H1 (cell line): Measurements from ENCODE around the gene CD14. TPM values are rescaled to one million over a fixed set of nuclear protein-coding genes. Genes with fewer than 3 reads are reported as not detected.

Experiments used
- CHD7 ChIP-seq: fragments of 300-600 bp; sonication (generic); IDR thresholded peaks from 2 replicates; pipeline ENCODE4 v1.7.1; 2012; ENCODE audit warnings: low read length, moderate library complexity, mild to moderate bottlenecking, inconsistent platforms; ENCODE audit not compliant: insufficient replicate concordance
- polyA plus RNA-seq, 7 experiments: library from polyadenylated mRNA; depleted of rRNA in 3 of 7; stranded (reverse) in 5 of 7; unstranded in 2 of 7; fragments of >200 nt in 5 of 7; fragments of 200-250 nt in 2 of 7; gene quantifications; 1 replicate in 5 of 7; 2 replicates in 1 of 7; 4 replicates in 1 of 7; pipeline versions ENCODE4 v1.2.1 to v1.2.3, GENCODE V29; 2011 to 2013; ENCODE audit warnings: missing spikeins in 2 of 7, mixed read lengths in 2 of 7
- total RNA-seq: library from RNA; stranded (reverse); fragmentation: NEBNext Ultra II Directional; extraction: Animal tissue kit (Norgen Biotek cat#: 25700); gene quantifications from 2 replicates; pipeline ENCODE4 v1.2.1, GENCODE V29; 2021

CD14 gene
- total and polyA plus RNA-seq, 2 of the 8 experiments (the other 6 are each of a cell fraction or from before 2014, with no cell fraction given): 0.15 TPM; not detected in 1

GRCh38 chr5:140637371-140638100, 4.6 kb upstream of the CD14 start (continued):
- TF ChIP-seq CHD7: no peak
